Lung (tissue), 12 donors: ENCODE data around the gene MEIKIN. TPM values are rescaled to one million over a fixed set of nuclear protein-coding genes. Genes with fewer than 3 reads are reported as not detected.

Experiments
- ATAC-seq: fragments of 200-7000 bp; cut with Tn5 transposase; one replicate; pipeline ENCODE4 v1.9.1; 2020; ENCODE audit warnings: moderate number of reproducible peaks; ENCODE audit not compliant: insufficient read depth, low FRiP score
- DNase-seq, 3 donors: peaks; one replicate each; pipeline ENCODE4 v3.0.0-alpha.2; 2013 to 2017
- H3K27ac ChIP-seq, 2 donors: one replicate each; pipeline ENCODE4 v1.5.1; 2013; ENCODE audit warnings: mild to moderate bottlenecking in 2 of 2, moderate library complexity in 2 of 2, control low read depth in 1 of 2, inconsistent platforms in 1 of 2, low read depth in 1 of 2, low read length in 1 of 2
- H3K27me3 ChIP-seq, 3 donors: one replicate each; pipeline ENCODE4 v1.5.1; 2013; ENCODE audit warnings: low read length in 2 of 3; ENCODE audit not compliant: control insufficient read depth in 3 of 3, insufficient read depth in 3 of 3
- H3K36me3 ChIP-seq, 4 donors: one replicate each; pipeline ENCODE4 v1.5.1; 2013; ENCODE audit warnings: low read length in 4 of 4, mild to moderate bottlenecking in 1 of 4, moderate library complexity in 1 of 4; ENCODE audit not compliant: control insufficient read depth in 4 of 4, insufficient read depth in 4 of 4
- H3K4me1 ChIP-seq, 5 donors: one replicate each; pipeline ENCODE4 v1.5.1; 2013; ENCODE audit warnings: low read length in 5 of 5, mild to moderate bottlenecking in 2 of 5, moderate library complexity in 1 of 5; ENCODE audit not compliant: control insufficient read depth in 5 of 5, insufficient read depth in 5 of 5
- H3K4me3 ChIP-seq: one replicate; pipeline ENCODE4 v1.5.1; 2013; ENCODE audit warnings: mild to moderate bottlenecking, control low read depth, moderate library complexity
- H3K9ac ChIP-seq, 2 donors: one replicate each; pipeline ENCODE4 v1.5.1; 2013; ENCODE audit warnings: low read length in 2 of 2, control low read depth in 1 of 2; ENCODE audit not compliant: insufficient read depth in 1 of 2
- H3K9me3 ChIP-seq, 4 donors: one replicate each; pipeline ENCODE4 v1.5.1; 2013; ENCODE audit warnings: low read length in 3 of 4, mild to moderate bottlenecking in 1 of 4, moderate library complexity in 1 of 4; ENCODE audit not compliant: control insufficient read depth in 4 of 4, insufficient read depth in 3 of 4
- CTCF ChIP-seq: IDR thresholded peaks from 2 replicates; pipeline ENCODE4 v1.5.1; 2012; ENCODE audit warnings: mild to moderate bottlenecking; ENCODE audit errors: control extremely low read depth, extremely low read depth
- WGBS, 2 donors: extraction: QIAGEN DNeasy Blood & Tissue Kit; methylation state at CpG; one replicate each; pipeline ENCODE4 v1.1.7; 2013; 5-methylcytosine and 5-hydroxymethylcytosine counted together
- polyA plus RNA-seq, 2 donors: library from polyadenylated mRNA; stranded (reverse); fragments of 200-250 nt; gene quantifications; one replicate each; pipeline ENCODE4 v1.2.1, GENCODE V29; 2013
- total RNA-seq, 2 donors: library from RNA; depleted of rRNA in 1 of 2; stranded (reverse); fragments of >200 nt in 1 of 2; gene quantifications; one replicate each; pipeline ENCODE4 v1.2.1, GENCODE V29; 2014 to 2021
- donor health status: control.
- donor health status: control.
- donor health status: Bipolar disorder and iron deficiency.
- donor health status: healthy.
- donor health status: DM: yes; HTN: yes; CAD: no.

The MEIKIN gene
- total and polyA plus RNA-seq, 4 donors, result 0.08 to 0.32 TPM; not detected in 2

- Histone ChIP-seq H3K9me3 (no peaks in the 10 kb centered on the region), H3K27ac (no peak overlapping the region), H3K27me3 (no peaks in the 10 kb centered on the region), H3K9ac (no peak overlapping the region), H3K4me1 (peaks cover 0 to 16% (median 0%) of the 10 kb centered on the region in 5 donors), H3K36me3 (no peaks in the 10 kb centered on the region), H3K4me3 (no peak overlapping the region)
- WGBS, 2 donors, result 93 to 95% methylated on average over 4 of the region's 4 CpGs
- DNase-seq, result no peak
- ATAC-seq, result no peak
- TF ChIP-seq CTCF, result no peak
Measured at GRCh38 chr5:131993676-131994075, 48.2 kb upstream of the MEIKIN start.

GRCh38 chr5:131992370-131992769 is 46.9 kb upstream of the MEIKIN start:
- DNase-seq (no peak), ATAC-seq (no peak)
- peaks cover 0 to 8% (median 0%) of the 10 kb centered on the region in 5 donors for H3K4me1 ChIP-seq
- H3K27ac ChIP-seq, result no peak overlapping the region
- no peak overlapping the region for H3K4me3 ChIP-seq
- H3K9me3 ChIP-seq, result no peaks in the 10 kb centered on the region
- H3K36me3 ChIP-seq, result no peaks in the 10 kb centered on the region
- WGBS, 2 donors, result 85 to 91% methylated on average over 5 of the region's 5 CpGs
- no peak for TF ChIP-seq CTCF
- no peak overlapping the region for H3K9ac ChIP-seq
- H3K27me3 ChIP-seq, result no peaks in the 10 kb centered on the region

GRCh38 chr5:131991593-131992324 is 46.3 kb upstream of the MEIKIN start:
- no peak for ATAC-seq
- DNase-seq, result no peak
- 69 to 84% methylated on average over 10 of the region's 10 CpGs for WGBS, 2 donors

More at GRCh38 chr5:131991593-131992324, 46.3 kb upstream of the MEIKIN start:
- Histone ChIP-seq H3K9me3 (no peaks in the 10 kb centered on the region), H3K27ac (no peak overlapping the region), H3K4me1 (peaks cover 0 to 2% (median 0%) of the 10 kb centered on the region in 5 donors), H3K27me3 (no peaks in the 10 kb centered on the region), H3K9ac (no peak overlapping the region), H3K36me3 (no peaks in the 10 kb centered on the region), H3K4me3 (no peak overlapping the region)
- TF ChIP-seq CTCF, result no peak
